Keratinocyte (primary cell): Measurements from ENCODE around the gene ZNF474. TPM values are rescaled to one million over a fixed set of nuclear protein-coding genes. Genes with fewer than 3 reads are reported as not detected.

Experiments used
- DNase-seq: peaks from one replicate; pipeline ENCODE4 v3.0.0-alpha.2; 2011; ENCODE audit warnings: low read depth, missing footprints, low spot score
- FAIRE-seq: peaks from 2 replicates; lab custom pipeline; 2011; peaks lifted over from hg19 to GRCh38; lab: Jason Lieb, UNC
- H2AFZ ChIP-seq: 2 replicates; pipeline ENCODE4 v1.6.0; 2012; ENCODE audit warnings: low read length, control low read depth, inconsistent platforms; ENCODE audit not compliant: control insufficient read depth
- H3K27ac ChIP-seq: 2 replicates; pipeline ENCODE4 v1.5.1; 2011; ENCODE audit warnings: low read length; ENCODE audit not compliant: control insufficient read depth, insufficient read depth
- H3K27me3 ChIP-seq: 3 replicates; pipeline ENCODE4 v1.6.0; 2011; ENCODE audit warnings: low read length; ENCODE audit not compliant: control insufficient read depth, insufficient read depth; ENCODE audit errors: extremely low read depth
- H3K36me3 ChIP-seq, 2 experiments: 2 replicates in 1 of 2; 3 replicates in 1 of 2; pipeline ENCODE4 v1.5.1; 2011; ENCODE audit warnings: low read length in 2 of 2, mild to moderate bottlenecking in 1 of 2; ENCODE audit not compliant: control insufficient read depth in 2 of 2, insufficient read depth in 2 of 2; ENCODE audit errors: extremely low read depth in 1 of 2
- H3K4me1 ChIP-seq: 3 replicates; pipeline ENCODE4 v1.5.1; 2011; ENCODE audit warnings: low read length; ENCODE audit not compliant: control insufficient read depth, insufficient read depth; ENCODE audit errors: extremely low read depth
- H3K4me2 ChIP-seq: 3 replicates; pipeline ENCODE4 v1.6.0; 2011; ENCODE audit warnings: low read depth, low read length; ENCODE audit not compliant: control insufficient read depth, insufficient read depth; ENCODE audit errors: extremely low read depth
- H3K4me3 ChIP-seq, 3 experiments: fragments of 200-600 bp in 1 of 3; sonication (generic) in 1 of 3; 2 replicates in 2 of 3; 3 replicates in 1 of 3; pipeline ENCODE4 v1.5.1; 2011 to 2016; ENCODE audit warnings: low read length in 3 of 3, mild to moderate bottlenecking in 3 of 3, control low read depth in 2 of 3, inconsistent platforms in 1 of 3, low read depth in 1 of 3, mixed read lengths in 1 of 3, mixed run types in 1 of 3, moderate library complexity in 1 of 3; ENCODE audit not compliant: control insufficient read depth in 2 of 3, insufficient read depth in 2 of 3; ENCODE audit errors: extremely low read depth in 1 of 3
- H3K79me2 ChIP-seq: 2 replicates; pipeline ENCODE4 v1.6.0; 2012; ENCODE audit warnings: low read length; ENCODE audit not compliant: control insufficient read depth, insufficient read depth
- H3K9ac ChIP-seq: 3 replicates; pipeline ENCODE4 v1.6.0; 2011; ENCODE audit warnings: low read length; ENCODE audit not compliant: control insufficient read depth, insufficient read depth; ENCODE audit errors: extremely low read depth
- H3K9me1 ChIP-seq: 3 replicates; pipeline ENCODE4 v1.6.0; 2011; ENCODE audit warnings: low read length; ENCODE audit not compliant: control insufficient read depth, insufficient read depth; ENCODE audit errors: extremely low read depth
- H3K9me3 ChIP-seq: 2 replicates; pipeline ENCODE4 v1.5.1; 2012; ENCODE audit warnings: low read depth, low read length; ENCODE audit not compliant: control insufficient read depth
- H4K20me1 ChIP-seq: 3 replicates; pipeline ENCODE4 v1.6.0; 2011; ENCODE audit warnings: low read length; ENCODE audit not compliant: control insufficient read depth, insufficient read depth; ENCODE audit errors: extremely low read depth
- EZH2 ChIP-seq: IDR thresholded peaks from one replicate; pipeline ENCODE4 v1.6.1; 2012; ENCODE audit warnings: inconsistent platforms, mild to moderate bottlenecking, low read length, moderate library complexity
- dilution Hi-C: fragments of 300-500 bp; cut with MboI; formaldehyde crosslinking; loops from one replicate; pipeline ENCODE4 v1.7.0; 2020; ENCODE audit warnings: low sequenced_read_pairs; ENCODE audit not compliant: extremely low pct_ligation_motif_present
- polyA plus RNA-seq, 5 experiments: library from polyadenylated mRNA; depleted of rRNA in 3 of 5; stranded (reverse) in 3 of 5; stranded (forward) in 1 of 5; unstranded in 1 of 5; fragments of >200 nt; gene quantifications; 1 replicate in 1 of 5; 2 replicates in 3 of 5; 3 replicates in 1 of 5; pipeline versions ENCODE4 v1.2.1 to v1.2.3, GENCODE V29; 2011 to 2012; ENCODE audit warnings: missing spikeins in 2 of 5, low read depth in 1 of 5, low replicate concordance in 1 of 5
- TF ChIP-seq, protein P1 (sequence below), 3 experiments: IDR thresholded peaks in 1 of 3; conservative IDR thresholded peaks in 1 of 3; optimal IDR thresholded peaks in 1 of 3; 2 replicates in 2 of 3; 3 replicates in 1 of 3; pipeline versions ENCODE3 to v1.5.1; 2011; ENCODE audit warnings: low read length in 3 of 3, mild to moderate bottlenecking in 3 of 3, moderate library complexity in 2 of 3, control low read depth in 1 of 3, inconsistent platforms in 1 of 3; ENCODE audit not compliant: insufficient read depth in 2 of 3; ENCODE audit errors: extremely low read depth in 1 of 3

ZNF474 gene
- polyA plus RNA-seq, 1 donor (not counting 4 experiments of a cell fraction or from before 2014, with no cell fraction given): 0.05 TPM

DNA sequence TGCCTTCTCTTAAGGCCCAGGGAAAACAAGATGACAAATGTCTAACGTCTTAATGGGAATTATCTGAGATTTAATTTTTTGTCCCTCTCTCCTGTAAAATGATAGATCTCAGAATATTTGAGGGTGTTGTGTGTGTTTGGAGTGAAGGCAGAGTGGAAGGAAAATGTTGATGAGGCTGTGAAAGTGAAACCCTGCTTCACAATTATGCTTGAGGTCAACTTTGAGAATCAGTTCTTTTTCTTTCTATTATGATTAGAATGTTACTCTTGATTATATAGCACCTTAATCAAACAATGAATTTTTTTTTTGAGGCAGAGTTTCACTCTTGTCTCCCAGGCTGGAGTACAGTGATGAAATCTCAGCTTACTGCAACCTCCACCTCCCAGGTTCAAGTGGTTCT is 45.8 kb upstream of the ZNF474 start:
- Histone ChIP-seq H3K4me1 (no peaks in the 10 kb centered on the region), H3K27me3 (no peaks in the 10 kb centered on the region), H3K36me3 (no peaks in the 10 kb centered on the region), H4K20me1 (no peaks in the 10 kb centered on the region), H3K27ac (no peak overlapping the region), H3K9me3 (no peaks in the 10 kb centered on the region), H3K4me3 (no peak overlapping the region), H3K79me2 (no peaks in the 10 kb centered on the region), H3K9ac (no peak overlapping the region), H2AFZ (no peak overlapping the region), H3K4me2 (no peak overlapping the region), H3K9me1 (no peaks in the 10 kb centered on the region)
- TF ChIP-seq EZH2: no peak
- TF ChIP-seq, protein P1, sequence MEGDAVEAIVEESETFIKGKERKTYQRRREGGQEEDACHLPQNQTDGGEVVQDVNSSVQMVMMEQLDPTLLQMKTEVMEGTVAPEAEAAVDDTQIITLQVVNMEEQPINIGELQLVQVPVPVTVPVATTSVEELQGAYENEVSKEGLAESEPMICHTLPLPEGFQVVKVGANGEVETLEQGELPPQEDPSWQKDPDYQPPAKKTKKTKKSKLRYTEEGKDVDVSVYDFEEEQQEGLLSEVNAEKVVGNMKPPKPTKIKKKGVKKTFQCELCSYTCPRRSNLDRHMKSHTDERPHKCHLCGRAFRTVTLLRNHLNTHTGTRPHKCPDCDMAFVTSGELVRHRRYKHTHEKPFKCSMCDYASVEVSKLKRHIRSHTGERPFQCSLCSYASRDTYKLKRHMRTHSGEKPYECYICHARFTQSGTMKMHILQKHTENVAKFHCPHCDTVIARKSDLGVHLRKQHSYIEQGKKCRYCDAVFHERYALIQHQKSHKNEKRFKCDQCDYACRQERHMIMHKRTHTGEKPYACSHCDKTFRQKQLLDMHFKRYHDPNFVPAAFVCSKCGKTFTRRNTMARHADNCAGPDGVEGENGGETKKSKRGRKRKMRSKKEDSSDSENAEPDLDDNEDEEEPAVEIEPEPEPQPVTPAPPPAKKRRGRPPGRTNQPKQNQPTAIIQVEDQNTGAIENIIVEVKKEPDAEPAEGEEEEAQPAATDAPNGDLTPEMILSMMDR (optimal IDR thresholded peaks at IDR 0.05 in 1 of 3, IDR thresholded peaks at IDR 0.05 in 1 of 3, conservative IDR thresholded peaks at IDR 0.05 in 1 of 3; ENCODE audit: extremely low read depth in 1 of 3, insufficient read depth in 2 of 3, low read length in 3 of 3): no peak
- DNase-seq (no peak), FAIRE-seq (no peak)
- dilution Hi-C loops: no loop called here

DNA sequence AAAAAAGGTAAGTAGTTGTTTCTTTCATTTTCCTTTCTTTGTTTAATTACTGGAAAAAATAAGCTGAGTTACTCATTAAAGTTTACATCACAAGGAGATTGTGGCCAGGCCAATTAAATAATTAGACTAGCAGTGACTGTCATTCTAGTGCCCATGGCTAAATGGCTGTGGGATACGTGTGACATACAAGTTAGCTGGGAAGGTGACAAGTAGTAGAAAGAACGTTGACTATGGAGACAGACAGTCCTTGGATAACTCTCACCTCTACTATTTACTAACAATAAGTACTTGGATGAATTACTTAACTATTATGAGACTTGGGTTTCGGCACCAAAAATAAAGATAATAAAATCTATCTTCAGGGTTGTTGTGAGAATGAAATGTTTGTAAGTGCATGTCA is 44.3 kb upstream of the ZNF474 start:
- Histone ChIP-seq H3K4me1 (peaks cover 4% of the 10 kb centered on the region), H2AFZ (no peak overlapping the region), H3K27me3 (no peaks in the 10 kb centered on the region), H4K20me1 (no peaks in the 10 kb centered on the region), H3K9me3 (no peaks in the 10 kb centered on the region), H3K9ac (no peak overlapping the region), H3K4me3 (no peak overlapping the region), H3K9me1 (no peaks in the 10 kb centered on the region), H3K36me3 (no peaks in the 10 kb centered on the region), H3K4me2 (no peak overlapping the region), H3K27ac (no peak overlapping the region), H3K79me2 (no peaks in the 10 kb centered on the region)
- no peak for TF ChIP-seq EZH2
- TF ChIP-seq, protein P1 (optimal IDR thresholded peaks at IDR 0.05 in 1 of 3, IDR thresholded peaks at IDR 0.05 in 1 of 3, conservative IDR thresholded peaks at IDR 0.05 in 1 of 3; ENCODE audit: extremely low read depth in 1 of 3, insufficient read depth in 2 of 3, low read length in 3 of 3): no peak
- DNase-seq (no peak), FAIRE-seq (no peak)
- dilution Hi-C loops: no loop called here
